GM12878 (cell line): Measurements from ENCODE around the gene CLCNKB.

ENCODE experiments used
- USF2 ChIP-seq: IDR thresholded peaks from 2 replicates; pipeline ENCODE4 v1.6.1; 2011; ENCODE audit warnings: low read depth, low read length, improper control_type of control experiment, borderline replicate concordance
- ZBTB4 ChIP-seq: fragments of 450-650 bp; formaldehyde crosslinking; IDR thresholded peaks from 2 replicates; pipeline ENCODE4 v1.4.0; 2022; ENCODE audit warnings: mild to moderate bottlenecking, moderate library complexity

GRCh38 chr1:15997076-15997585 is 46.5 kb upstream of the CLCNKB start:
- TF ChIP-seq USF2 (no peak), ZBTB4 (CRISPR knock-in tag) (no peak)
